A549 (cell line): ENCODE results near the gene PARD6A. TPM values are rescaled to one million over a fixed set of nuclear protein-coding genes. Genes with fewer than 3 reads are reported as not detected.

ENCODE experiments used
- ATAC-seq, 2 experiments: fragments of 200-7000 bp in 1 of 2; fragments of >200 bp in 1 of 2; cut with Nextera tagmentation in 1 of 2; cut with Tn5 transposase in 1 of 2; 3 replicates each; pipeline versions ENCODE4 v1.8.0 to v1.9.1; 2018 to 2020; ENCODE audit warnings: mild to moderate bottlenecking in 1 of 2, moderate library complexity in 1 of 2
- CTCF ChIA-PET: fragments of 300-600 bp; sonication (Branson Sonifier 250); formaldehyde crosslinking; extraction: SDS; loops from one replicate; lab custom pipeline; 2021; ENCODE audit warnings: antibody characterized with exemption, inconsistent platforms; lab: Yijun Ruan, JAX
- POLR2A ChIA-PET: fragments of 350-600 bp; formaldehyde crosslinking; extraction: SDS; loops from one replicate; lab custom pipeline; 2021; ENCODE audit warnings: antibody characterized with exemption, inconsistent platforms; lab: Yijun Ruan, JAX
- DNase-seq, 2 experiments: peaks; one replicate each; pipeline versions ENCODE4 v3.0.0 to v3.0.0-alpha.2; 2011 to 2016; ENCODE audit warnings: low read depth in 1 of 2, low spot score in 1 of 2
- FAIRE-seq: peaks from 2 replicates; lab custom pipeline; 2011; peaks lifted over from hg19 to GRCh38; lab: Jason Lieb, UNC
- H3K27ac ChIP-seq, 2 experiments: fragments of >200 bp; sonication (Bioruptor Twin); formaldehyde crosslinking; 3 replicates each; pipeline ENCODE4 v1.5.1; 2016 to 2017
- H3K4me1 ChIP-seq: fragments of >200 bp; sonication (Bioruptor Twin); formaldehyde crosslinking; 3 replicates; pipeline ENCODE4 v1.6.1; 2016
- H3K4me2 ChIP-seq: fragments of >200 bp; sonication (Bioruptor Twin); formaldehyde crosslinking; 3 replicates; pipeline ENCODE4 v1.6.1; 2016
- H3K4me3 ChIP-seq: fragments of >200 bp; sonication (Bioruptor Twin); formaldehyde crosslinking; 3 replicates; pipeline ENCODE4 v1.5.1; 2016
- H3K9me3 ChIP-seq: fragments of >200 bp; sonication (Bioruptor Twin); formaldehyde crosslinking; 3 replicates; pipeline ENCODE4 v1.6.1; 2016
- BCL3 ChIP-seq: fragments of >200 bp; sonication (Bioruptor Twin); formaldehyde crosslinking; IDR thresholded peaks from 3 replicates; pipeline ENCODE4 v1.6.1; 2016
- E2F6 ChIP-seq: IDR thresholded peaks from 2 replicates; pipeline ENCODE4 v1.6.1; 2012; ENCODE audit warnings: low read depth, borderline replicate concordance
- EHMT2 ChIP-seq: fragments of 200-600 bp; sonication (generic); IDR thresholded peaks from 2 replicates; pipeline ENCODE4 v1.6.1; 2016; ENCODE audit warnings: antibody characterized with exemption, low read depth, mild to moderate bottlenecking, moderate library complexity
- ESRRA ChIP-seq: fragments of 150-350 bp; IDR thresholded peaks from 2 replicates; pipeline ENCODE4 v1.6.1; 2014; ENCODE audit warnings: mild to moderate bottlenecking, low read length, borderline replicate concordance
- FOXS1 ChIP-seq: fragments of 250-450 bp; sonication (Bioruptor Pico); IDR thresholded peaks from 2 replicates; pipeline ENCODE4 v1.5.0; 2020; ENCODE audit warnings: mild to moderate bottlenecking, moderate library complexity
- HEYL ChIP-seq: fragments of 250-450 bp; sonication (Bioruptor Pico); IDR thresholded peaks from 2 replicates; pipeline ENCODE4 v1.8.0; 2021; ENCODE audit warnings: mild to moderate bottlenecking, moderate library complexity
- HOXB13 ChIP-seq: fragments of 250-450 bp; sonication (Bioruptor Pico); IDR thresholded peaks from 2 replicates; pipeline ENCODE4 v1.5.0; 2020; ENCODE audit warnings: low read depth, mild to moderate bottlenecking, moderate library complexity
- KDM5A ChIP-seq: fragments of 200-600 bp; sonication (generic); IDR thresholded peaks from 2 replicates; pipeline ENCODE4 v1.6.1; 2016; ENCODE audit warnings: antibody characterized with exemption, mild to moderate bottlenecking
- MAX ChIP-seq: IDR thresholded peaks from 2 replicates; pipeline ENCODE4 v1.6.1; 2012
- MYC ChIP-seq: IDR thresholded peaks from 2 replicates; pipeline ENCODE4 v1.6.1; 2012; ENCODE audit warnings: mild to moderate bottlenecking, inconsistent platforms, low read length, improper control_type of control experiment, borderline replicate concordance
- NR3C1 ChIP-seq: fragments of >200 bp; sonication (Bioruptor Twin); formaldehyde crosslinking; IDR thresholded peaks from 3 replicates; pipeline ENCODE4 v1.6.1; 2017
- PHF8 ChIP-seq: fragments of 200-600 bp; sonication (generic); IDR thresholded peaks from 2 replicates; pipeline ENCODE4 v1.6.1; 2016; ENCODE audit warnings: low read depth, mild to moderate bottlenecking, antibody characterized with exemption, moderate library complexity, borderline replicate concordance
- RAD21 ChIP-seq, 2 experiments: fragments of >200 bp in 1 of 2; sonication (Bioruptor Twin) in 1 of 2; formaldehyde crosslinking in 1 of 2; IDR thresholded peaks in 1 of 2; conservative IDR thresholded peaks in 1 of 2; 2 replicates in 1 of 2; 3 replicates in 1 of 2; pipeline ENCODE4 v1.6.1; 2012 to 2018; ENCODE audit warnings: inconsistent platforms in 1 of 2
- RCOR1 ChIP-seq: fragments of 150-350 bp; IDR thresholded peaks from 2 replicates; pipeline ENCODE4 v1.6.1; 2014; ENCODE audit warnings: antibody characterized with exemption, low read length, low read depth
- REST ChIP-seq: fragments of 200-600 bp; sonication (generic); IDR thresholded peaks from 2 replicates; pipeline ENCODE4 v1.6.1; 2016; ENCODE audit warnings: antibody characterized with exemption, mild to moderate bottlenecking, moderate library complexity
- RFX5 ChIP-seq: fragments of 450-650 bp; IDR thresholded peaks from 2 replicates; pipeline ENCODE4 v1.7.1; 2014; ENCODE audit warnings: antibody characterized with exemption, mild to moderate bottlenecking, moderate library complexity
- ZFP36 ChIP-seq: fragments of 450-650 bp; IDR thresholded peaks from 2 replicates; pipeline ENCODE4 v1.6.1; 2014; ENCODE audit warnings: borderline replicate concordance; ENCODE audit not compliant: partially characterized antibody
- ZNF302 ChIP-seq: fragments of 250-450 bp; sonication (Bioruptor Pico); IDR thresholded peaks from 2 replicates; pipeline ENCODE4 v1.9.0; 2021; ENCODE audit warnings: inconsistent platforms, mild to moderate bottlenecking, moderate library complexity
- WGBS: methylation state at CpG from one replicate; pipeline ENCODE4 v1.1.6; 2017; ENCODE audit errors: missing lambda C conversion rate; 5-methylcytosine and 5-hydroxymethylcytosine counted together
- polyA plus RNA-seq, 4 experiments: library from polyadenylated mRNA; depleted of rRNA in 3 of 4; stranded (reverse); fragments of >200 nt; fragmentation: RNase III in 1 of 4; extraction: RNeasy Plus Mini Kit Qiagen cat#74134 plus additional on column Dnase treatment in 1 of 4; gene quantifications; 2 replicates in 3 of 4; 3 replicates in 1 of 4; pipeline ENCODE4 v1.2.3, GENCODE V29; 2011 to 2017

PARD6A gene
- polyA plus RNA-seq, 2 of the 4 experiments (the other 2 are of a cell fraction), result 1.4 to 1.7 TPM

GRCh38 chr16:67657017-67657608, 3.6 kb upstream of the PARD6A start:
- ChIA-PET POLR2A (no interaction called here), CTCF (interaction anchor here (1.7 to 8.6 kb wide), 6 partner anchors 10 to 163 kb away, joined by 5 to 51 read pairs (median 13); partner anchors contain the start of genes CARMIL2 and CTCF)
- peaks cover 15% of the 10 kb centered on the region; the same call in 2 of the 3 replicates for H3K4me1 ChIP-seq
- TF ChIP-seq RFX5, result no peak
- TF ChIP-seq NR3C1, result no peak
- no peak for TF ChIP-seq ZNF302 (CRISPR knock-in tag)
- no peak for TF ChIP-seq KDM5A
- no peak for TF ChIP-seq FOXS1
- no peak for TF ChIP-seq RCOR1
- DNase-seq (no peak), FAIRE-seq (no peak), ATAC-seq (no peak)
- H3K27ac ChIP-seq, result no peak overlapping the region
- no peaks in the 10 kb centered on the region for H3K9me3 ChIP-seq
- H3K4me3 ChIP-seq, result no peak overlapping the region
- 91% methylated on average over 16 of the region's 16 CpGs for WGBS
- no peak overlapping the region for H3K4me2 ChIP-seq

- 95% methylated on average over 15 of the region's 18 CpGs for WGBS
- Histone ChIP-seq H3K4me2 (no peak overlapping the region), H3K27ac (no peak overlapping the region), H3K9me3 (no peaks in the 10 kb centered on the region), H3K4me3 (no peak overlapping the region), H3K4me1 (peaks cover 12% of the 10 kb centered on the region; the same call in 2 of the 3 replicates)
- CTCF ChIA-PET, result interaction anchor here (0.6 to 8.6 kb wide), 12 partner anchors 11 to 164 kb away, joined by 3 to 51 read pairs (median 9); partner anchors contain the start of genes CARMIL2 and CTCF
- TF ChIP-seq BCL3 (no peak), RAD21 (conservative IDR thresholded peaks at IDR 0.05 in 1 of 2, IDR thresholded peaks at IDR 0.05 in 1 of 2) (no peak), REST (no peak), ZFP36 (no peak), ESRRA (no peak), MYC (no peak), EHMT2 (no peak), HOXB13 (no peak), E2F6 (no peak), HEYL (CRISPR knock-in tag) (no peak), MAX (no peak), PHF8 (no peak)
- ATAC-seq (no peak), DNase-seq (no peak), FAIRE-seq (no peak)
- POLR2A ChIA-PET, result no interaction called here
These were observed 2.8 kb upstream of the PARD6A start for GRCh38 chr16:67657751-67658518.
